A673 (cell line): ENCODE data around the gene GNAQ. TPM values are rescaled to one million over a fixed set of nuclear protein-coding genes. Genes with fewer than 3 reads are reported as not detected.

ENCODE experiments used
- BruUV-seq: library from RNA; stranded (reverse); fragments of 400-500 nt; replicated peaks from 2 replicates; lab custom pipeline; 2021; lab: Mats Ljungman, UMichigan
- CTCF ChIA-PET: fragments of 300-600 bp; sonication (Branson Sonifier 250); formaldehyde crosslinking; loops from one replicate; lab custom pipeline; 2022; ENCODE audit warnings: antibody characterized with exemption; lab: Charles Lee
- POLR2A ChIA-PET: fragments of 300-600 bp; sonication (Branson Sonifier 250); formaldehyde crosslinking; loops from one replicate; lab custom pipeline; 2022; ENCODE audit warnings: antibody characterized with exemption; ENCODE audit not compliant: low non-redundant PET; lab: Charles Lee
- DNase-seq: peaks from one replicate; pipeline ENCODE4 v3.0.0-alpha.2; 2015; ENCODE audit warnings: low spot score
- H3K27ac ChIP-seq: fragments of 200-600 bp; sonication (generic); 2 replicates; pipeline ENCODE4 v1.5.1; 2016; ENCODE audit warnings: mixed run types, low read depth, mild to moderate bottlenecking, mixed read lengths, antibody characterized with exemption, low read length; ENCODE audit not compliant: poor library complexity, severe bottlenecking
- H3K27me3 ChIP-seq: fragments of 200-600 bp; sonication (generic); replicated peaks from 2 replicates; pipeline ENCODE4 v1.6.1; 2017; ENCODE audit warnings: mixed run types, low read depth, mild to moderate bottlenecking, mixed read lengths, antibody characterized with exemption, low read length; ENCODE audit not compliant: insufficient read depth, poor library complexity
- H3K36me3 ChIP-seq: fragments of 200-600 bp; sonication (generic); 2 replicates; pipeline ENCODE4 v1.6.1; 2016; ENCODE audit warnings: mixed run types, mild to moderate bottlenecking, mixed read lengths, antibody characterized with exemption, low read length; ENCODE audit not compliant: insufficient read depth, poor library complexity, severe bottlenecking
- H3K4me1 ChIP-seq: fragments of 200-600 bp; sonication (generic); 2 replicates; pipeline ENCODE4 v1.6.1; 2017; ENCODE audit warnings: mixed run types, mild to moderate bottlenecking, mixed read lengths, antibody characterized with exemption, low read length; ENCODE audit not compliant: insufficient read depth, poor library complexity, severe bottlenecking
- H3K4me3 ChIP-seq: fragments of 200-600 bp; sonication (generic); 2 replicates; pipeline ENCODE4 v1.5.1; 2016; ENCODE audit warnings: low read depth, mixed run types, mild to moderate bottlenecking, mixed read lengths, low read length; ENCODE audit not compliant: poor library complexity, severe bottlenecking
- H3K9me3 ChIP-seq: fragments of 200-600 bp; sonication (generic); 2 replicates; pipeline ENCODE4 v1.6.1; 2016; ENCODE audit warnings: mixed run types, low read depth, mild to moderate bottlenecking, mixed read lengths, antibody characterized with exemption, low read length; ENCODE audit not compliant: poor library complexity, severe bottlenecking
- CTCF ChIP-seq: fragments of 300-800, 200-600 bp; sonication (generic); conservative IDR thresholded peaks from 2 replicates; pipeline ENCODE4 v1.5.1; 2017; ENCODE audit warnings: low read depth, mild to moderate bottlenecking, antibody characterized with exemption, low read length, moderate library complexity, mixed read lengths
- EZH2 ChIP-seq: fragments of 200-600 bp; sonication (generic); IDR thresholded peaks from 2 replicates; pipeline ENCODE4 v1.6.1; 2017; ENCODE audit warnings: borderline replicate concordance, low read depth, mild to moderate bottlenecking, mixed read lengths, antibody characterized with exemption, low read length; ENCODE audit not compliant: poor library complexity, severe bottlenecking
- intact Hi-C: fragments of 100-400 bp; cut with micrococcal nuclease; formaldehyde crosslinking; loops from one replicate; pipeline ENCODE4 v1.10.0; 2022; ENCODE audit not compliant: unreplicated experiment
- total RNA-seq: library from RNA; stranded (reverse); gene quantifications from 2 replicates; pipeline ENCODE4 v1.2.3, GENCODE V29; 2021

Gene GNAQ
- total RNA-seq, 1 experiment from 2014 or later, result 69.9 TPM

DNA sequence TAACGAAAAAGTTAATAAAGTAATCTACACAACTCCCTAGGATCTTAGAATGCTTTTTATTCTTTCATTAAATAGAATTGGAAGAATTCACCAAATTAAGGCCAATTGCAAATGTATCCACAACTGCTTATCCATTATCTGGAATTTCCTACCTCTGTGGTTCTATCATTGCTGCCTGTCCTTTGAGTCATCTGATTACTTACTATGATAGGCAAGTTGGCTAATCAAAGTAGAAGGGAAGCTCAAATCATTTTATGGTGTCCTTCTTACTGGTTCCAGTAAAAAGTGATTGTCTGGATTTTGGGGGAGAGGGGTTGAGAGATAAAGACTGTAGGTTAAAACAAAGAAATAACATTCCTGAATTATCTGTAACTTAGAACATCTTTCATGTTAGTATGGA, 222.1 kb downstream of the GNAQ start:
- Histone ChIP-seq H3K27me3 (no peaks in the 10 kb centered on the region), H3K4me1 (peaks cover 7% of the 10 kb centered on the region), H3K27ac (no peak overlapping the region), H3K36me3 (no peaks in the 10 kb centered on the region), H3K9me3 (no peaks in the 10 kb centered on the region), H3K4me3 (no peak overlapping the region)
- POLR2A ChIA-PET, result no interaction called here
- intact Hi-C loops, result no loop called here
- CTCF ChIA-PET, result no interaction called here
- TF ChIP-seq CTCF (no peak), EZH2 (no peak)
- DNase-seq, result no peak
- no TSS peak for BruUV-seq

- no peak overlapping the region for H3K27ac ChIP-seq
- intact Hi-C loops, result no loop called here
- no peak overlapping the region for H3K4me3 ChIP-seq
- no peaks in the 10 kb centered on the region for H3K9me3 ChIP-seq
- peaks cover 7% of the 10 kb centered on the region for H3K4me1 ChIP-seq
- no peak for DNase-seq
- H3K36me3 ChIP-seq, result no peaks in the 10 kb centered on the region
- TF ChIP-seq EZH2 (no peak), CTCF (no peak)
- no TSS peak for BruUV-seq
- no peaks in the 10 kb centered on the region for H3K27me3 ChIP-seq
- ChIA-PET POLR2A (no interaction called here), CTCF (no interaction called here)
Measured at GRCh38 chr9:77808751-77809081, 222.9 kb downstream of the GNAQ start.

GRCh38 chr9:77807846-77808750, 223.5 kb downstream of the GNAQ start:
- no peaks in the 10 kb centered on the region for H3K36me3 ChIP-seq
- H3K27ac ChIP-seq, result no peak overlapping the region
- H3K9me3 ChIP-seq, result no peaks in the 10 kb centered on the region
- no TSS peak for BruUV-seq
- no peak for TF ChIP-seq CTCF
- TF ChIP-seq EZH2, result no peak
- no peak for DNase-seq
- H3K27me3 ChIP-seq, result no peaks in the 10 kb centered on the region
- ChIA-PET CTCF (no interaction called here), POLR2A (no interaction called here)
- no peak overlapping the region for H3K4me3 ChIP-seq
- intact Hi-C loops, result no loop called here
- H3K4me1 ChIP-seq, result peaks cover 7% of the 10 kb centered on the region
